Liver (tissue), 3 donors: ENCODE results near the gene TJP1.

Experiments
- FOXA1 ChIP-seq: IDR thresholded peaks from 2 replicates; pipeline ENCODE4 v1.6.1; 2016; ENCODE audit warnings: antibody characterized with exemption
- RAD21 ChIP-seq, 2 donors: IDR thresholded peaks; 2 replicates each; pipeline ENCODE4 v1.6.1; 2016; ENCODE audit warnings: antibody characterized with exemption in 2 of 2, mild to moderate bottlenecking in 2 of 2
- TAF1 ChIP-seq: conservative IDR thresholded peaks from 2 replicates; pipeline ENCODE4 v1.6.1; 2016; ENCODE audit warnings: antibody characterized with exemption, mild to moderate bottlenecking
- TF ChIP-seq, protein P1 (sequence below): IDR thresholded peaks from 2 replicates; pipeline ENCODE4 v1.6.1; 2016; ENCODE audit warnings: antibody characterized with exemption
- TF ChIP-seq, protein P2 (sequence below): fragments of 150-350 bp; IDR thresholded peaks from 2 replicates; pipeline ENCODE4 v1.5.1; 2017; ENCODE audit warnings: improper control_type of control experiment, low read depth, low read length; ENCODE audit not compliant: missing input control
- TF ChIP-seq, protein P3 (sequence below): IDR thresholded peaks from 2 replicates; pipeline ENCODE4 v1.6.1; 2016; ENCODE audit warnings: antibody characterized with exemption, mild to moderate bottlenecking
- donor health status: healthy.
- donor health status: healthy.

DNA sequence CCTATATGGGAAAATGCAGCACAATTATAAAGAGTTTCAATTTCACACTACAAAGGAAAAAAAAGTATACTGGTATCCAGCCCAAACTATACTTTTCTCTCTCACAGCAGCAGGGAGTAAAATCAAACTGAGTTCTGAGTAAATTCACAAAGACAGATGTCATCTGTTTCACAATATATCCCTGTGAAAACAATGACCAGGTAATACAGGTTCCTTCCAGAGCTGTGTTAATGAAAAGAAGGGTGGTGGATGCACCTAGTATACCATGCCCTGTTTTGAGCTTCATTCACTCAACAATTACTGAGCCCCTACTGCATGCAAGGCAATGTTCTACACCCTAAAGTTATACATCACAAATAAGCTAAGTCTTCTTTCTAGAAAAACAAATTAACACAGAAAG lies 108.5 kb downstream of the TJP1 start:
- TF ChIP-seq, protein P1, sequence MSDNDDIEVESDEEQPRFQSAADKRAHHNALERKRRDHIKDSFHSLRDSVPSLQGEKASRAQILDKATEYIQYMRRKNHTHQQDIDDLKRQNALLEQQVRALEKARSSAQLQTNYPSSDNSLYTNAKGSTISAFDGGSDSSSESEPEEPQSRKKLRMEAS = no peak
- TF ChIP-seq, protein P2, sequence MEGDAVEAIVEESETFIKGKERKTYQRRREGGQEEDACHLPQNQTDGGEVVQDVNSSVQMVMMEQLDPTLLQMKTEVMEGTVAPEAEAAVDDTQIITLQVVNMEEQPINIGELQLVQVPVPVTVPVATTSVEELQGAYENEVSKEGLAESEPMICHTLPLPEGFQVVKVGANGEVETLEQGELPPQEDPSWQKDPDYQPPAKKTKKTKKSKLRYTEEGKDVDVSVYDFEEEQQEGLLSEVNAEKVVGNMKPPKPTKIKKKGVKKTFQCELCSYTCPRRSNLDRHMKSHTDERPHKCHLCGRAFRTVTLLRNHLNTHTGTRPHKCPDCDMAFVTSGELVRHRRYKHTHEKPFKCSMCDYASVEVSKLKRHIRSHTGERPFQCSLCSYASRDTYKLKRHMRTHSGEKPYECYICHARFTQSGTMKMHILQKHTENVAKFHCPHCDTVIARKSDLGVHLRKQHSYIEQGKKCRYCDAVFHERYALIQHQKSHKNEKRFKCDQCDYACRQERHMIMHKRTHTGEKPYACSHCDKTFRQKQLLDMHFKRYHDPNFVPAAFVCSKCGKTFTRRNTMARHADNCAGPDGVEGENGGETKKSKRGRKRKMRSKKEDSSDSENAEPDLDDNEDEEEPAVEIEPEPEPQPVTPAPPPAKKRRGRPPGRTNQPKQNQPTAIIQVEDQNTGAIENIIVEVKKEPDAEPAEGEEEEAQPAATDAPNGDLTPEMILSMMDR = no peak
- TF ChIP-seq, protein P3, sequence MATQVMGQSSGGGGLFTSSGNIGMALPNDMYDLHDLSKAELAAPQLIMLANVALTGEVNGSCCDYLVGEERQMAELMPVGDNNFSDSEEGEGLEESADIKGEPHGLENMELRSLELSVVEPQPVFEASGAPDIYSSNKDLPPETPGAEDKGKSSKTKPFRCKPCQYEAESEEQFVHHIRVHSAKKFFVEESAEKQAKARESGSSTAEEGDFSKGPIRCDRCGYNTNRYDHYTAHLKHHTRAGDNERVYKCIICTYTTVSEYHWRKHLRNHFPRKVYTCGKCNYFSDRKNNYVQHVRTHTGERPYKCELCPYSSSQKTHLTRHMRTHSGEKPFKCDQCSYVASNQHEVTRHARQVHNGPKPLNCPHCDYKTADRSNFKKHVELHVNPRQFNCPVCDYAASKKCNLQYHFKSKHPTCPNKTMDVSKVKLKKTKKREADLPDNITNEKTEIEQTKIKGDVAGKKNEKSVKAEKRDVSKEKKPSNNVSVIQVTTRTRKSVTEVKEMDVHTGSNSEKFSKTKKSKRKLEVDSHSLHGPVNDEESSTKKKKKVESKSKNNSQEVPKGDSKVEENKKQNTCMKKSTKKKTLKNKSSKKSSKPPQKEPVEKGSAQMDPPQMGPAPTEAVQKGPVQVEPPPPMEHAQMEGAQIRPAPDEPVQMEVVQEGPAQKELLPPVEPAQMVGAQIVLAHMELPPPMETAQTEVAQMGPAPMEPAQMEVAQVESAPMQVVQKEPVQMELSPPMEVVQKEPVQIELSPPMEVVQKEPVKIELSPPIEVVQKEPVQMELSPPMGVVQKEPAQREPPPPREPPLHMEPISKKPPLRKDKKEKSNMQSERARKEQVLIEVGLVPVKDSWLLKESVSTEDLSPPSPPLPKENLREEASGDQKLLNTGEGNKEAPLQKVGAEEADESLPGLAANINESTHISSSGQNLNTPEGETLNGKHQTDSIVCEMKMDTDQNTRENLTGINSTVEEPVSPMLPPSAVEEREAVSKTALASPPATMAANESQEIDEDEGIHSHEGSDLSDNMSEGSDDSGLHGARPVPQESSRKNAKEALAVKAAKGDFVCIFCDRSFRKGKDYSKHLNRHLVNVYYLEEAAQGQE = no peak
- TF ChIP-seq TAF1 (no peak), RAD21 (IDR thresholded peaks at IDR 0.05) (no peak), FOXA1 (no peak)
